ENCODE data around the gene ANO4.

- TF ChIP-seq YY1 (IDR thresholded peaks at IDR 0.05; ENCODE audit: insufficient read depth, insufficient read length) (no peak), ZNF274 (IDR thresholded peaks at IDR 0.05; ENCODE audit: low read depth, low read length) (no peak)
These were observed 1.4 kb upstream of the ANO4 start for GRCh38 chr12:100793182-100793581.

All from NT2/D1 (cell line).